HG02970 (cell line): ENCODE results near the gene PDSS2.
"Not testable (repeated sequence)": the region's sequence is repeated elsewhere in the genome, so short reads cannot be mapped to it uniquely, and the experiment has no call there.

Source experiments
- ATAC-seq: cut with Tn5 transposase; IDR thresholded peaks from one replicate; pipeline ENCODE4 v1.9.1; 2021; ENCODE audit warnings: mild to moderate bottlenecking, moderate library complexity, moderate number of reproducible peaks; ENCODE audit not compliant: unreplicated experiment, low FRiP score

The PDSS2 gene

GRCh38 chr6:107329063-107329860, 130.1 kb downstream of the PDSS2 start:
- ATAC-seq, result no peak

- no peak for ATAC-seq
These were observed 131.3 kb downstream of the PDSS2 start for GRCh38 chr6:107328081-107328480.

- ATAC-seq, result no peak
These were observed 136.1 kb downstream of the PDSS2 start for GRCh38 chr6:107323133-107323785.

- ATAC-seq, result no peak
These were observed 137.6 kb downstream of the PDSS2 start for GRCh38 chr6:107321793-107322192.

- no peak for ATAC-seq
These were observed 139.3 kb downstream of the PDSS2 start for GRCh38 chr6:107319906-107320530.

GRCh38 chr6:107318100-107318736, 141.1 kb downstream of the PDSS2 start:
- ATAC-seq, result no peak

- ATAC-seq, result no peak
These were observed 144.2 kb downstream of the PDSS2 start for GRCh38 chr6:107315114-107315513.

GRCh38 chr6:107314531-107314939, 144.8 kb downstream of the PDSS2 start:
- ATAC-seq, result no peak

- ATAC-seq, result no peak
These were observed 145.6 kb downstream of the PDSS2 start for GRCh38 chr6:107313776-107314175.

GRCh38 chr6:107310362-107310761, 149.0 kb downstream of the PDSS2 start:
- ATAC-seq, result no peak

- no peak for ATAC-seq
These were observed 150.7 kb downstream of the PDSS2 start for GRCh38 chr6:107308677-107309076.

- not testable (repeated sequence) for ATAC-seq
These were observed 153.4 kb downstream of the PDSS2 start for GRCh38 chr6:107305994-107306393.

- ATAC-seq, result no peak
These were observed 154.0 kb downstream of the PDSS2 start for GRCh38 chr6:107305391-107305790.

- ATAC-seq, result no peak
These were observed 154.8 kb downstream of the PDSS2 start for GRCh38 chr6:107304421-107305025.

- no peak for ATAC-seq
These were observed 166.0 kb downstream of the PDSS2 start for GRCh38 chr6:107293350-107293749.

- ATAC-seq, result no peak
These were observed 166.6 kb downstream of the PDSS2 start for GRCh38 chr6:107292715-107293271.

- ATAC-seq, result no peak
These were observed 168.9 kb downstream of the PDSS2 start for GRCh38 chr6:107290491-107290890.

- ATAC-seq, result not testable (repeated sequence)
These were observed 170.1 kb downstream of the PDSS2 start for GRCh38 chr6:107289258-107289657.

GRCh38 chr6:107285683-107286082, 173.7 kb downstream of the PDSS2 start:
- not testable (repeated sequence) for ATAC-seq

- ATAC-seq, result no peak
These were observed 174.6 kb downstream of the PDSS2 start for GRCh38 chr6:107284805-107285204.
